ENCODE measurements around the gene MYO18B.

DNA sequence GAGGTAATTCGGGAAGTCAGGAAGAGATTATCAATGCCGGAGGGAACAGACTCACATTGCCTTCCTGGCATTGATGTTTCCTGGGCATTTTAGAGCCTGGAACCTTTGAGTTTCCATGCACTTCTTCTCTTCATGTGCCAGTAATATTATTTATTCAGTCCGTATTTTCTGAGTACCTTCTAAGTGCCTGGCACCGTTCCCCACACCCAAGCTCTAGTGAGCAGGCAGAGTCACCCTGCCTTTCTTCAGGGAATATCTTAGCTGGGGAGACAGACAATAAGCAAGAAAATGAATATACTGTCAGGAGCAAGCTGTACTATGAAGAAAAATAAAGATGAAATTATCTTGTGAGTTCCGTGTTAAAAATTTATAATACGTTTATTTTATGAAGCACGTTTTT is 291.1 kb downstream of the MYO18B start:
- TF ChIP-seq EZH2 (IDR thresholded peaks at IDR 0.05) (no peak), POLR2A (IDR thresholded peaks at IDR 0.05; ENCODE audit: borderline replicate concordance, extremely low read depth, insufficient read depth, insufficient read length) (no peak)
